ENCODE results near the gene IFT20. TPM values are rescaled to one million over a fixed set of nuclear protein-coding genes. Genes with fewer than 3 reads are reported as not detected.

IFT20 gene
- total RNA-seq, 3 donors from 2014 or later, result 40.2 to 52.8 (median 47.2) TPM

DNA sequence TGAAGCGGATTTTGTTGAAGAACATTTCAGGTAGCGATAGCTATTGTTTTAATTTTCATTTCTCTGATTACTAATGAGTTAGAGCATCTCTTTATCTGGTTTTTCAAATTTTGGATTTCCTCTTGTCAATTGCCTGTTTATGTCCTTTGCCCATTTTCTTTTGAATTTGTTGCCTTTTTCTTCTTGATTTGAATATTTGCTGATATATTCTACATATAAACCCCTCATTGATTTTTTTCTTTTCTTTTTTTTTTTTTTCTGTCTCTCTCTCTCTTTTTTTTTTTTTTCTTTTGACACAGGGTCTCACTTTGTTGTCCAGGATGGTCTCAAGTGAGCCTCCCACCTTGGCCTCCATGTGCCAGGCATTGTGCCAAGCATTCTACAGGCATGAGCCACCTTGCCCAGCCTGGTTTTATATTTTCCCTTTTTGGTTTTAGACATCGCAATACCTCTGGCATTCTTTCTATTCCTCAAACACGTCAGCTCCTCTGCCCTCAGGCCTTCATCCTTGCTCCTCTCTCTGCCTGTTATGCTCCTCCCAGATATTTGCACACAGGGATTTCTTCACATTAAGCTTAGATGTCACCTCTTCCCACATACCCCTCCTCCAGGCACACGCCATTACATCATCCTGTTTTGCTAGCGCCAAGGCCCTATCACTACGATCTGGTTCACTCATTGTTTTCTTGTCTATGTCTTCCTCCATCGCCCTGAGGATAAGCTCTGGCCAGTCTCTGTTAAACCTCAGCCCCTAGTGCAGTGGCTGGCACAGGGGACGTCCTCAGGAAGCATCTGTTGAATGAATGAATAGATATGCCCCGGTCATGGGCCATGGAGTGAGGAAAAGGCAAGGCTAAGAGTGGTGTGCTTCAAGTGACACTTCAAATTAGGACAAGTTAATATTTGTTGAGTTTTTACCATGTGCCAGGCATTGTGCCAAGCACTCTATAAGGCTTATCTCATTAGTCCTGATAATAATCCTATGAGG is 44.8 kb upstream of the IFT20 start:
- DNase-seq (ENCODE audit: low spot score in 2 of 2), result peak in 1 of 2 donors; percentile 75
- H3K4me3 ChIP-seq, result no peak overlapping the region
- no peaks in the 10 kb centered on the region for H3K9me3 ChIP-seq
- no peaks in the 10 kb centered on the region for H3K4me1 ChIP-seq
- intact Hi-C loops (cut with DNase I; ENCODE audit: low total_unique reads), result no loop called here
- peak overlapping the region; percentile 66 to 74 for H3K27ac ChIP-seq
- peak in 2 of 3 donors; percentile 27 to 28 for TF ChIP-seq POLR2AphosphoS5 (IDR thresholded peaks at IDR 0.05)
- TF ChIP-seq POLR2A (IDR thresholded peaks at IDR 0.05), result no peak
- TF ChIP-seq, protein P1, sequence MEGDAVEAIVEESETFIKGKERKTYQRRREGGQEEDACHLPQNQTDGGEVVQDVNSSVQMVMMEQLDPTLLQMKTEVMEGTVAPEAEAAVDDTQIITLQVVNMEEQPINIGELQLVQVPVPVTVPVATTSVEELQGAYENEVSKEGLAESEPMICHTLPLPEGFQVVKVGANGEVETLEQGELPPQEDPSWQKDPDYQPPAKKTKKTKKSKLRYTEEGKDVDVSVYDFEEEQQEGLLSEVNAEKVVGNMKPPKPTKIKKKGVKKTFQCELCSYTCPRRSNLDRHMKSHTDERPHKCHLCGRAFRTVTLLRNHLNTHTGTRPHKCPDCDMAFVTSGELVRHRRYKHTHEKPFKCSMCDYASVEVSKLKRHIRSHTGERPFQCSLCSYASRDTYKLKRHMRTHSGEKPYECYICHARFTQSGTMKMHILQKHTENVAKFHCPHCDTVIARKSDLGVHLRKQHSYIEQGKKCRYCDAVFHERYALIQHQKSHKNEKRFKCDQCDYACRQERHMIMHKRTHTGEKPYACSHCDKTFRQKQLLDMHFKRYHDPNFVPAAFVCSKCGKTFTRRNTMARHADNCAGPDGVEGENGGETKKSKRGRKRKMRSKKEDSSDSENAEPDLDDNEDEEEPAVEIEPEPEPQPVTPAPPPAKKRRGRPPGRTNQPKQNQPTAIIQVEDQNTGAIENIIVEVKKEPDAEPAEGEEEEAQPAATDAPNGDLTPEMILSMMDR (IDR thresholded peaks at IDR 0.05), result no peak
- no peaks in the 10 kb centered on the region for H3K36me3 ChIP-seq
- no peaks in the 10 kb centered on the region for H3K27me3 ChIP-seq

DNA sequence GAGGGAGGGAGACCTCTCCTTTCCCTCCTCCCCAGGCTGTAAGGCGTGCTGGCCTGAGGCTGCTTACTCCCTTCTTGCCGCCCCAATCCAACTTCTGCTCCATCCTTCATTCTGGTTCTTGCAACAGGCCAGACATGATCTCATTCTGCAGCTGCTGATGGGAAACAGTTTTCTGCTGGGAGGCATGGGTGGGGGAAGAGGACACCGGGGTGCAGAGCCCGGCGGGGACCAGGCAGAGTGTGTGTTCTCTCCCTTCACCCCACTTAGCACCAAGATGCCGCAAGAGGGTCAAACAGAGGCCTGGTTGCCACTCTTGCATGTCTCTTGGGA is 37.6 kb upstream of the IFT20 start:
- no peak for TF ChIP-seq POLR2AphosphoS5 (IDR thresholded peaks at IDR 0.05)
- TF ChIP-seq, protein P1 (IDR thresholded peaks at IDR 0.05), result no peak
- TF ChIP-seq POLR2A (IDR thresholded peaks at IDR 0.05), result no peak
- no peak overlapping the region for H3K27ac ChIP-seq
- intact Hi-C loops (cut with DNase I; ENCODE audit: low total_unique reads), result no loop called here
- DNase-seq (ENCODE audit: low spot score in 2 of 2), result no peak
- H3K36me3 ChIP-seq, result no peaks in the 10 kb centered on the region
- H3K4me3 ChIP-seq, result peak overlapping the region in 2 of 3 donors; percentile 58 to 85
- H3K27me3 ChIP-seq, result no peaks in the 10 kb centered on the region
- no peaks in the 10 kb centered on the region for H3K4me1 ChIP-seq
- no peaks in the 10 kb centered on the region for H3K9me3 ChIP-seq

DNA sequence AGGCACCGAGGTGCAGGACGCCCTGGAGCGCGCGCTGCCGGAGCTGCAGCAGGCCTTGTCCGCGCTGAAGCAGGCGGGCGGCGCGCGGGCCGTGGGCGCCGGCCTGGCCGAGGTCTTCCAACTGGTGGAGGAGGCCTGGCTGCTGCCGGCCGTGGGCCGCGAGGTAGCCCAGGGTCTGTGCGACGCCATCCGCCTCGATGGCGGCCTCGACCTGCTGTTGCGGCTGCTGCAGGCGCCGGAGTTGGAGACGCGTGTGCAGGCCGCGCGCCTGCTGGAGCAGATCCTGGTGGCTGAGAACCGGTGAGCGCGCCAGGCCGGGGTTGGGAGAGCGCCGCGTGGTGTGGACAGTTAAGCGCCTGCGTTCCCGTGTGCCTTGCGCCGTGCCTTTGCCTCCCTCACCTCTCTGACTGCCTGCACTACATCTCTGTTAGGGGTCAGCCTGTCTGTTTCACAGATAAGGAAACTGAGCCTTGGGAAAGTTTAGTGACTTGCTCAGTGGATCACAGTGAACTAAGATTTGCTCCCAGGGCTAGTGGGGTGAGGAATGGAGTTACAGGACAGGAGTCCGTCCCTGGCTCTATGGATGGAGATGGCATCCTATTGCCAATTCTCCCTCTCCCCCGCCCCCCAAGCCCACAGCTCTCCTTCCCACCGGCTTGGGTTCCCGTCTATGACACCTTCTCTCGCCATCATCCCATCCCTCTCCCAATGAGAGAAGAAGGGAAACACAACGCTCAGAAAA is 37.1 kb upstream of the IFT20 start:
- Histone ChIP-seq H3K4me3 (peak overlapping the region; percentile 49 to 85 (median 58)), H3K9me3 (no peaks in the 10 kb centered on the region), H3K27ac (peak overlapping the region; percentile 58 to 78), H3K4me1 (no peaks in the 10 kb centered on the region), H3K27me3 (no peaks in the 10 kb centered on the region), H3K36me3 (no peaks in the 10 kb centered on the region)
- no peak for DNase-seq (ENCODE audit: low spot score in 2 of 2)
- TF ChIP-seq, protein P1 (IDR thresholded peaks at IDR 0.05), result no peak
- no peak for TF ChIP-seq POLR2A (IDR thresholded peaks at IDR 0.05)
- no peak for TF ChIP-seq POLR2AphosphoS5 (IDR thresholded peaks at IDR 0.05)
- intact Hi-C loops (cut with DNase I; ENCODE audit: low total_unique reads), result no loop called here

DNA sequence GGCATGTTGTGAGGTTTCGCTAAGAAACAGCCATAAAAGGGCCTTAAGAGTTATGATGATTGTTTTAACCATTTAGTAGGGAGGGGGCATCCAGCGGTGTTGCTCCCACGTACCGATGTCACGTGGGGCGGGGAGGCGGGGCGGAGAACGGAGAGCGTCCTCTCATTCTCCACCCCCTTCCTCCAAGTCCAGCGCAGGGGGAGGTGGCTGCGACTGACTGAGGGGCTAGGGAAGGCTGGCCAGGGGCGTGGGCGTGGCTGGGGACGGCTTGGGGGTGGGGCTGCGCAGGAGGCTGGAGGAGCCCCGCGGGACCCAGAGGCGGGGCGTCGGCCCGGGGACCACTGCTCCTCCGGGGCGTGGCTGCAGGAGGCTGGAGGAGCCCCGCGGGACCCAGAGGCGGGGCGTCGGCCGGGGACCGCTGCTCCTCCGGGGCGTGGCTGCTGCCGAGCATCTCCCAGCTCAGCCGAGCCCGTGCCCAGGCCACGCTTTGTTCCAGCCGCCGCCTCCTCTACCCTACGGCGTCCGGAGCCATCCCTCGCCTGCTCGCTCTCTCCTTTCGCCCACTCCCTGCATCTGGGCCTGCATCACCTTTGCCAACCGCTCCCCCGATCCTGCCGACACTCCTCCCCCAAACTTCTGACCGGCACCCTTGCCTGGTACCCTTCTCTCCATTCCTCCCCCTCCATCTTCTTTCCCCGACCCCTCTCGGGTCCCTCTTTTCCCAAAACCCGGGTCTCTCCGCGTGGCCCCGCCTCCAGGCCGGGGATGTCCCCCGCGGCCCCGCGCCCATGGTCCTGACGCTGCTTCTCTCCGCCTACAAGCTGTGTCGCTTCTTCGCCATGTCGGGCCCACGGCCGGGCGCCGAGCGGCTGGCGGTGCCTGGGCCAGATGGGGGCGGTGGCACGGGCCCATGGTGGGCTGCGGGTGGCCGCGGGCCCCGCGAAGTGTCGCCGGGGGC is 36.3 kb upstream of the IFT20 start, which contains the start of gene SARM1:
SARM1 (plus strand) TSS at position 450 of the 958 bp plus-strand sequence; CDS start at position 789, 339 bp downstream.
- intact Hi-C loops (cut with DNase I; ENCODE audit: low total_unique reads), result no loop called here

More for the DNA sequence above, 36.3 kb upstream of the IFT20 start, which contains the start of gene SARM1:
- DNase-seq (ENCODE audit: low spot score in 2 of 2), result peak in 1 of 2 donors; percentile 72
- no peaks in the 10 kb centered on the region for H3K9me3 ChIP-seq
- H3K27ac ChIP-seq, result peak within 1 kb of the TSS; percentile 58 to 78
- H3K4me3 ChIP-seq, result peak within 1 kb of the TSS; percentile 49 to 85 (median 58)
- H3K27me3 ChIP-seq, result no peaks in the 10 kb centered on the region
- no peaks in the 10 kb centered on the region for H3K4me1 ChIP-seq
- TF ChIP-seq POLR2AphosphoS5 (IDR thresholded peaks at IDR 0.05), result no peak
- TF ChIP-seq, protein P1 (IDR thresholded peaks at IDR 0.05), result no peak
- no peak for TF ChIP-seq POLR2A (IDR thresholded peaks at IDR 0.05)
- H3K36me3 ChIP-seq, result no peaks in the 10 kb centered on the region
